ENCODE measurements around the gene MRPS6.

Gene MRPS6

GRCh38 chr21:34180826-34181359 is 107.5 kb downstream of the MRPS6 start:
- DNase-seq (ENCODE audit: low read depth) = no peak

GRCh38 chr21:34181431-34182039 is 108.2 kb downstream of the MRPS6 start:
- DNase-seq (ENCODE audit: low read depth) = no peak

- DNase-seq (ENCODE audit: low read depth) = no peak
Measured at GRCh38 chr21:34182436-34182835, 109.1 kb downstream of the MRPS6 start.

- no peak for DNase-seq (ENCODE audit: low read depth)
Measured at GRCh38 chr21:34183331-34183928, 110.1 kb downstream of the MRPS6 start.

GRCh38 chr21:34184232-34184631 is 110.9 kb downstream of the MRPS6 start:
- no peak for DNase-seq (ENCODE audit: low read depth)

- DNase-seq (ENCODE audit: low read depth) = no peak
Measured at GRCh38 chr21:34185026-34185750, 111.8 kb downstream of the MRPS6 start.

- DNase-seq (ENCODE audit: low read depth) = no peak
Measured at GRCh38 chr21:34186109-34186719, 112.8 kb downstream of the MRPS6 start.

GRCh38 chr21:34187935-34188334 is 114.6 kb downstream of the MRPS6 start:
- DNase-seq (ENCODE audit: low read depth) = no peak

GRCh38 chr21:34189506-34189905 is 116.1 kb downstream of the MRPS6 start:
- DNase-seq (ENCODE audit: low read depth) = no peak

GRCh38 chr21:34190576-34191321 is 117.4 kb downstream of the MRPS6 start:
- no peak for DNase-seq (ENCODE audit: low read depth)

- DNase-seq (ENCODE audit: low read depth) = no peak
Measured at GRCh38 chr21:34191876-34192275, 118.5 kb downstream of the MRPS6 start.

All from stimulated activated CD4-positive, alpha-beta T cell treated with anti-CD3 and anti-CD28 coated beads, Interleukin-2, amount 100 ng/mL, for 4 hours (primary cell).